Uterus (tissue), 2 donors: ENCODE measurements around the gene RAI1.

Source experiments
- POLR2A ChIP-seq, 2 donors: fragments of 450-650 bp; IDR thresholded peaks; one replicate each; pipeline ENCODE4 v1.6.1; 2016; ENCODE audit warnings: antibody characterized with exemption in 2 of 2, mild to moderate bottlenecking in 1 of 2, moderate library complexity in 1 of 2
- TF ChIP-seq, protein P1 (sequence below), 4 experiments: fragments of 200-600 bp in 2 of 4; fragments of 450-650 bp in 2 of 4; sonication (generic) in 2 of 4; IDR thresholded peaks; one replicate each; pipeline ENCODE4 v1.5.1; 2016 to 2019; ENCODE audit warnings: antibody characterized with exemption in 4 of 4, mild to moderate bottlenecking in 2 of 4, moderate library complexity in 1 of 4

- TF ChIP-seq POLR2A (IDR thresholded peaks at IDR 0.05) = no peak
- TF ChIP-seq, protein P1, sequence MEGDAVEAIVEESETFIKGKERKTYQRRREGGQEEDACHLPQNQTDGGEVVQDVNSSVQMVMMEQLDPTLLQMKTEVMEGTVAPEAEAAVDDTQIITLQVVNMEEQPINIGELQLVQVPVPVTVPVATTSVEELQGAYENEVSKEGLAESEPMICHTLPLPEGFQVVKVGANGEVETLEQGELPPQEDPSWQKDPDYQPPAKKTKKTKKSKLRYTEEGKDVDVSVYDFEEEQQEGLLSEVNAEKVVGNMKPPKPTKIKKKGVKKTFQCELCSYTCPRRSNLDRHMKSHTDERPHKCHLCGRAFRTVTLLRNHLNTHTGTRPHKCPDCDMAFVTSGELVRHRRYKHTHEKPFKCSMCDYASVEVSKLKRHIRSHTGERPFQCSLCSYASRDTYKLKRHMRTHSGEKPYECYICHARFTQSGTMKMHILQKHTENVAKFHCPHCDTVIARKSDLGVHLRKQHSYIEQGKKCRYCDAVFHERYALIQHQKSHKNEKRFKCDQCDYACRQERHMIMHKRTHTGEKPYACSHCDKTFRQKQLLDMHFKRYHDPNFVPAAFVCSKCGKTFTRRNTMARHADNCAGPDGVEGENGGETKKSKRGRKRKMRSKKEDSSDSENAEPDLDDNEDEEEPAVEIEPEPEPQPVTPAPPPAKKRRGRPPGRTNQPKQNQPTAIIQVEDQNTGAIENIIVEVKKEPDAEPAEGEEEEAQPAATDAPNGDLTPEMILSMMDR (IDR thresholded peaks at IDR 0.05) = no peak
Observed at GRCh38 chr17:17701658-17702057, 20.4 kb downstream of the RAI1 start.
